Activated CD4-positive, alpha-beta T cell treated with anti-CD3 and anti-CD28 coated beads for 24 hours (primary cell): ENCODE measurements around the gene C2orf78.
A peak's percentile ranks its signal among the peaks of the same experiment; 100 is the strongest.
"Not testable (repeated sequence)": the region's sequence is repeated elsewhere in the genome, so short reads cannot be mapped to it uniquely, and the experiment has no call there.

ENCODE experiments used
- DNase-seq, 2 donors: peaks; one replicate each; pipeline ENCODE4 v3.0.0-alpha.2; 2020; ENCODE audit warnings: low read depth in 2 of 2

The C2orf78 gene

DNA sequence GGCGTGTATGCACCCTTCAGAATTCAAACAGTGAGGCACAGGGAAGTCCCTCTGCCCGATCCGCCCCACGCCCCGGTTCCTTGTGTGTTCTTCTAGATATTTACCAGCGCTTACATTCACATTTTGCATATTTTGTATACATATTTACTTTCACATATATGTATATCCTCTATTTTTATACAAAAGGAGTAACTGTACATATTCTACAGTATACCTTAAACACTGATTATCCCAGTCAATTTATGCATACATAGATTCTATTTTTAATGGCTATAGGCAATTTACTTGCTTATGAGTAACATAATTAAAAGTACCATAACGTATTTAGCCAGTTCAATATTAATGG lies 3.8 kb upstream of the C2orf78 start:
- DNase-seq, result no peak

DNA sequence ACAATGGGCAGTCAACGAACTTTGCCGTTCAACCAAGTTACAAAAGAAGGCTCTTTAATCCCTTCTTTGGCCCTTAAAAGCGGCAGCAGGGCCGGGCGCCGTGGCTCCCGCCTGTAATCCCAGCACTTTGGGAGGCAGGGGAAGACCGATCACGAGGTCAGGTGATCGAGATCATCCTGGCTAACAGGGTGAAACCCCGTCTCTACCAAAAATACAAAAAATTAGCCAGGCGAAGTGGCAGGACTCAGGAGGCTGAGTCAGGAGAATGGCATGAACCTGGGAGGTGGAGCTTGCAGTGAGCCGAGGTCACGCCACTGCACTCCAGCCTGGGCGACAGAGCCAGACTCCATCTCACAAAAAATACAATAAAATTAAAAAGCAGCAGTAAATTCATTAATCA lies 581 bp upstream of the C2orf78 start:
- DNase-seq, result not testable (repeated sequence)

DNA sequence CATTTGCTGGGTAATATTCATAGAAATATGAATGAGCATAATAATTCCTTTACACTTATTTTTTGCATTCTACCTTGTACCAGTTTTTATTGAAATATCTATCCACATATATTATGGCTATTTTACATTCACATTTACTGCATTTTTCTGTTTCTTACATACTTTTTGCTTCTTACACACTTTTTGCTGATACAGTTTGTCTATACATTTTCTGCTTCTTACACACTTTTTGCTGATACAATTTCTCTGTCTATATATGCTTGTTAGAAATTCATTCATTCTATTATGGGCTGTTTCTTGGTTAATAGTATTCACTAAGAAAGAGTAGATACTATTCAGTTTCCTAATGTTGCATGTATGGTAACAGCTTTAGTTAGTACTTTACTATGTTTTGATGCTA lies 27.9 kb downstream of the C2orf78 start:
- no peak for DNase-seq

DNA sequence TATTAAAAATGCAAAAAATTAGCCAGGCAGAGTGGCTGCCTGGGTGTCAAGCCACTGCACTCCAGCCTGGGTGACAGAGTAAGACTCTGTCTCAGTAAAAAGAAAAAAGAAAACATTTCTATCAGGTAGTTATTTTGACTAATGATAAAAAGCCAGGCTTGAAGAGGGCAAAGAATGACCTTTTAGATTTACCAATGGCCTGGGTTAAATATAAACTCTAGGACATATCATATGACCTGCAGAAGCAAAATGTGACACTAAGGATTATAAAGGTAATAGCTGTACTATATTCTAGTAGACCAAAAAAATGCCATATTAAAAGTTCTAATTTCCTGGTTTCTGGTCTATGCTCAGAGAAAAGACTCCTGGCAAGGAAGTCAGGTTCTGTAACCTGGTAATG lies 28.7 kb downstream of the C2orf78 start:
- no peak for DNase-seq

DNA sequence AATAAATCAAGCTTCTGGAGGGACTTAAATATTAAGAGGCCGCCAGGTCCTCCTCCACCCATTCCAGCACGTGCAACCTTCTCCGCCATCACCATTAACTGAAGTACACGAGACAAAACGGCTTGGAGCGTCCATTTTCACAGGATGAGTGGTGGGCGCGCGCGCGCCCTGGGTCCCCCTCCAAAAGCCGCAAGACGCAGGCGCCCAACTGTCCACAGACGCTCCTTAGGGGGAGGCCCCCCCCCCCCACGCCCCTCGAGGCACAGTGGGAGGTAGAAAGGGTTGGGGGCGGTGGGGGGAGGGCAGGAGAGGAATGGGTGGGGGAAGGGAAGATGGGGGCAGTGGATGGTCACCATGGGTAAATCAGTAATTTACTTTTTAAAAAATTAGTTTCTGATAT lies 34.3 kb downstream of the C2orf78 start:
- DNase-seq, result no peak

DNA sequence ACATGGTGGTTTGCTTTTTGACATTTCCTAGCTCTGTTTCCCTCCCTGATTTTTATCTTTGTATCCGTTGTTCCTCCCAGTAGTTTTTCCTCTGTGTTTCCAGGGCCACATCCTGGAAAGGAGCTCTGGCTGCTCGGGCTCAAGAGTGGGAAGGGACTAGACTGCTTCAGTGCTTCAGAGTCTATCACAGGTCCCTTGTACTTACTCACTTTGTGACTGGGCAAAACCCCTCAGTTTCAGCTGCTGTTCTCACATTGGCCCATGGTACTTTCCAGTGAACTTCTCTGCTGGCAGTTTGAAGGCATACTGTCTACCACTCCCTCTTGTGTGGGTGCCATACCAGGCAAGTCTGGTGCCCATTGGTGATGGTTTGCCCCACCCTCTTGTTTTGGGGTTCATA lies 37.2 kb downstream of the C2orf78 start:
- DNase-seq, result no peak

DNA sequence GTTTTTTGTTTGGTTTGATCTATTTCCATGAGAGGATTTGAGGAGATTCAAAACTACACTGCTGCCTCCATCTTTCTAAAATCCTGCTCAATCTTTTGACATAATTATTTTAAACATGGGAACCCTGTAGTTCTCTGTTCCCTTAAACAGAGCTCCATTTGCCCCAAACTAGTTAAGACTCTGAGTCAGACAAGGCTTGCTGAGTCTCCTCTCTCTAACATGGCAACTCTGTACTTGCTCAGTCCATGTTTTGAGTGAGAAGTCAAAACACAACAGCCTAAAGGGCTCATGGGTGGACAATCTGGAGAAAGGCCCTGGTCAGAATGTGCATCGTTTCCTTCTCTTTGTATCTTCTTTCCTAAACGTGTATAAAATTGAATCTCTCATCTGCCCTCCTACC lies 37.7 kb downstream of the C2orf78 start:
- no peak for DNase-seq

DNA sequence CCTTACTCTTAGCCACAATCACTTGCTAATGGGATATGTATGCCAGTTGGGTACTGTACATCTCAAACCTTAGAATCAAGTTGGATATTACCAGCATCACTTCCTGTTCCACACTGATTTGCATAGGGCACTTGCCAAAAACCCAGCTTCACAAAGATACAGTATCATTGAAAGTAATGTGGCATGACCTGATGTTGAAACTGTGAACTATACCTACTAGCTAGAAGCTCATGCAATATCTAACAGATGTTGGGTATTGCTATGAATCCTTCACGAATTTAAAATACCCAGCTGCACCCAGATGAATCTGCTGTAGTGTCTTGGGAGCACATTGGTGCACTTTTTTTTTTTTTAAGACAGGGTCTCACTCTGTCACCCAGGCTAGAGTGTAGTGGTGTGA lies 38.3 kb downstream of the C2orf78 start:
- no peak for DNase-seq

DNA sequence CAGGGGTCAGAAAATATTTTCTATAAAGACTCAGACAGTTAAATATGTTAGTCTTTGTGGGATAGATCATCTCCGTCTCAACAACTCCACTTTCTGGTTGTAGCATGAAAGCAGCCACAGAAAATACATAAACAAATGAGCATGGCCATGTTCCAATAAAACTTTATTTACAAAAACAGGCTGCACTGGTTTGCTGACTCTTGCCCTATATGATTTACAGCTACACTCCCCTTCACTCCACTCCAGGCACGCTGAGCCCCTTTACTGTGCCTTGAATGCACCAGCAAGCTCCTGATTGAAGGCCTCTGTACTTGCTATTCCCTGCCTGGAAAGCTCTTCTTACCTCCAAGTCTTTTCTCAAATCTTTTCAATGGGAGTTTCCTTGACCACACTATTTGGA lies 39.0 kb downstream of the C2orf78 start:
- no peak for DNase-seq

DNA sequence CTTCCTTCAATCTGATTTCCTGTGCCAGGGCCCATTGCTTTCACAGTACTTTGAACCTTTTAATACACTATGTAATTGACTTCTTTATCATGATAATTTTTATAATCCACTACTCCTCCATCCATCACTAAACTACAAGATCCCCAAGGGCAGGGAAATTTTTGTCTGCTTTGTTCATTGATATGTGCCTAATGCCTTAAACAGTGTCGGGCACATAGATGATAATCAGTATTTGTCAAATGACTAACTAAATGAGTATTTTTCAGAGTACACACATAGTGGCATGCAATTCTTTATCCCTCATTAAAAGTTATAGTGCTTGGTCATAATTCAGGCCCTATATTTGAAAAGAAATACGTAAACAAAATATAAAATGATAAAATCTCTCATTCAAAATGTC lies 39.4 kb downstream of the C2orf78 start:
- DNase-seq, result no peak

DNA sequence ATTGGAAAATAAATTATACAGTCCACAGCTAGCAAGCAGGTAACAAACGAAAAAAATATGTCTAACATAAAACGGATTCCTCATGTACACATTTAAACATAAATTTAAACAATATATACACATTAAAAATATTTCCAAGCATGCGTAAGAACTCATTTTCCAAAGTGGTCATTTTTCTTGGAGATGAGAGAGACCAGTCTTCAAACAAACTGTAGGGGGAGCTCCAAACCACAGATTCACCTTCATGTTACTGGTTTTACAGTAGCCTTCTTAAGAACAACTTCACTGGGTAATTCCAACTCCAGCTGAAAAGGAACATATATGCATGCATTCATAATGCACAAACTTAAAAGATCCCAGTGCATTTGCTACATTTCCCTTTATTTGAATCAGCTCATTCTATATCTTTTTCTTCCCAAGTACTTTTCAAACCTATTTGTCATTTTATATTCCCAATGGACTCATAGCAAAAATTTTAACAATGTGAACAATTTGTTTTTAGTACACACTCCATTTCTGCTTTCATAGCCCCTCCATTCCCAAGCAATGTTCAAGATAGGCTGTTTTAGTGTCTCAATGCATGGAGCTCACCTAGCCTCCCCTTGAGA lies 40.0 kb downstream of the C2orf78 start:
- peak in 1 of 2 donors; percentile 39 for DNase-seq

DNA sequence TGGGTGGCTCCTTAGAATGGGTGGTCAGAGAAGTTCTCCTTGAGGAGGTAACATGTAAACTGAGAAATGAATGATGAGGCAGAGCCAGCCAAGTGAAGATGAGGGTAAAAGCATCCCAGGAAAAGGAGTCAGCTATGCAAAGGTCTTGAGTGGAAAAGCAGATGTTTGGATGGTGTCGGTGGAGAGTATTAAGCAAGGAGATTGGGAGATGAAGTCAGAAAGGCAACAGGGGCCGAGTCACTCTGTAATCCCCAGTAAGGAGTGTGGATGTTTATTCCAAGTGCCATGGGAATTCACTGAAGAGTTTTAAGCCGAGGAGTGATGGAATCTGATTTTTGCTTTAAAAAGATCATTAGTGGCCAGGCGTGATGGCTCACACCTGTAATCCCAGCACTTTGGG lies 41.4 kb downstream of the C2orf78 start:
- no peak for DNase-seq

DNA sequence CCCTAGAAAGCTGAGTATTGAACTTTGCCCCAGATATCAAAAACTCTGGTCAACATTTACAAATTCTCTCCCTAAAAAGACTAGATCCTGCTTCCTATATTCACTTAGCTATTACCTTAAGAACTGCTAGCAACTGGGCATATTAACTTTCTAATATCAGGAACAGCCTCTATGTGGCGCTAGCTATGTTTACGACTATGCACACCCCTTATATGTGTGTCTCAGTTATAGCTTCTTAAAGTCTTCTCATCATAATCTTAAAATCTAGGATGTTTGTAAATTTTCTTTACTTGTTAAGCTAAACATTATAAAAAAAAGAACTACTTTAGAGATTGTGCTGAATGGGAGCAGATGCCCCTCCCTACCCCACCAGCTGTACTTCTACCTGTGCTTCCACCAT lies 43.0 kb downstream of the C2orf78 start:
- DNase-seq, result no peak

DNA sequence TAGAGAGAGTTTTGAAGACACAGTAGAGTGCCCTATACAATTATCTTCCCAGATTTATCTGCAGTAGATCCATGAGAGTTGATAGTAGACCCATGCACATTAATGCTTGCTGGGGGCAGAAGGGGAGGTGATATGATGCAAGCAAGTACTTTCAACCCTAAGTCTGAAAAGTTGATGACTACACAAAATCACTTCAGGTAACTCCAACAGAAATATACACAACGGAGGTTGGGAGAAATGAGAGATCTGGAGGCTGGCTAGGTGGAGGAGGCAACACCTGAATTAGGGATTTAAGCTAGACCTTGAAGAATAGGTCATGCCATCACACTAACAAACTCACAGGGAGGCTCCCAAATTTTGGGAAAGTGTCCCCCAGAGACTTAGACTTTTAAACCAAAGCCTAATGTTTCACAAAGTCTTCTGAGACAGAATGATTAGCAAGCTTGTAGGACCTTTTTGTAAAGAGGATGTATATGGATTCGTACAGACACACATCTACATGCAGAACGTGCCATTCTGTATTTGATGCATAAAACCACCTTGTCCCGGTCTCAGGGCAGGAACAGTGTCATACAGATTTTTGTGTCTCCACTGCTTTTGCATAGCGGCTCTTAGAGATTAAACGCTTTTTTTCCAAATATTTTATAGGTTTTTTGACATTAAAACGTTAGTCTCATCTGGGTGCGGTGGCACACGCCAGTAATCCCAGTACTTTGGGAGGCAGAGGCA lies 43.8 kb downstream of the C2orf78 start:
- no peak for DNase-seq

DNA sequence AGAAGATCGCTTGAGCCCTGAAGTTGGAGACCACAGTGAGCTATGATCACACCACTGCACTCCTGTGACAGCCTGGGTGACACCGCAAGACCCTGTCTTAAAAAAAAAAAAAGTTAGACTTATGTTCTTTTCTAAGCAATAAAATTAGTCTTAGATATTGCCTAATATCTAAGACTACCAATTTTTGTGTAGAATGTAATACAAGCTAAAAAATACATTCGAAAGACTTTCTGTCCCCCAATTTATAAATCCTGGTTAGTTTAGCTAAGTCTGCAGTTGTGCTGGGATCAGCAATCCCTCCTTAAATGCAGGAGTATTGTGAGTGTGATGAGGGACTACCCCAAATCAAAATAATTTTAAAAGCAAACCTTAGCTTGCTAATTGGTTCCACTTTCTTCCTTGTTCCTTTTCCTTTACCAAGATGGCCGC lies 44.4 kb downstream of the C2orf78 start:
- DNase-seq, result no peak

DNA sequence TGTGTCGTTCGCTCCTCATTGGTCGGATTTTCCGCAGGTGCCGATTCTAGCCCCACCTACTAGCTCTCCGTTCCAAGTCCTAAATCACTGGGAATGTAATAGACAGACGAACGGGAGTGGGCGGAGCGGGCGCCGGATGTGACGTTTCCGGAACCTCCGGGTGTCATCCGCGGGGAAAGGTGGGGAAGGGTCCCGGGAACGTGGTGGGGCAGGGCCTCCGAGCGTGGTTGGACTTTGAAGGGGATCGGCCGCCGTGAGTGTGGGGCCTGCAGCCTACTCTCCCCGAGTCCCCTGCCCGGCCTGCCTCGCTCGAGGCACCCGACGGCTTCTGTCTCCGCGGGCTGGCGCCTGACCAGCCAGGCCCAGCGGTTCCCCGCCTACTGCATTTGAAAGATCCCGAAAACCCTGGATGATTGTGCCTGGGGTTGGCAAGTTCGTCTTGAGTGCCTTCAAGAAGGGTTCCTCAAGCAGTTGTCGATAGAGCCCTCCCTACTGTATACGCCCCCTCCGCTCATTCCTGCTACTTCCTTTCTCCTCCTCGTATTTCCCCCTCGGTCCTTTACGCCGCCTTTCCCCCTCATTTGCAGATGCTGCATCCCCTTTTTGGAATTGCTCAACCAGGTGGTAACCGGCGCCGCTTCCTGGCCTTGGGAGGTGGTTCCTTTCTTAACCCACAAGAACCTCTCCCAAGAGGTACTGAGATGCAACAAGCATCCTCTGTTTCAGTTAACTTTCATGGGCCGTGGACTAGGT lies 45.0 kb downstream of the C2orf78 start, which contains the start of gene STAMBP:
TSS of gene STAMBP (plus strand) at position 144 of the 753 bp plus-strand sequence. CDS start 1,896 bp downstream, outside the sequence.
- DNase-seq, result peak; percentile 76 to 85

DNA sequence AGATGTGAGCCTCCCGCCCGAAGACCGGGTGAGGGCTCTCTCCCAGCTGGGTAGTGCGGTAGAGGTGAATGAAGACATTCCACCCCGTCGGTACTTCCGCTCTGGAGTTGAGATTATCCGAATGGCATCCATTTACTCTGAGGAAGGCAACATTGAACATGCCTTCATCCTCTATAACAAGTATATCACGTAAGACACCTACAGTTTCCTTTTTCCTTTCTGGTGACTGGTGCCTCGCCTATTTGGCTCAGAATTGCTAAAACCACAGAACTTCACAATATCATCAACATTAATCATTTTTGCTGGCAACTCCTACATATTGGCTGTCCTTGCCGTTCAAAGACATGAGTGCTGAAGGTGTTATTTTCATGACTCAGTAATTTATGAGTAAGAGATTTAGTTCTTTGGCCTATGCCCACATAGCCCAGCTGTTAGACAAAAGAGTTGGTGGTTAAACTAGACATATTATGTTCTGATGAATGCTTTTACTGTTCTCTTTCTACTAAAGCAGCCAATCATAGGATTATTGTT lies 47.0 kb downstream of the C2orf78 start:
- DNase-seq, result peak in 1 of 2 donors; percentile 23

DNA sequence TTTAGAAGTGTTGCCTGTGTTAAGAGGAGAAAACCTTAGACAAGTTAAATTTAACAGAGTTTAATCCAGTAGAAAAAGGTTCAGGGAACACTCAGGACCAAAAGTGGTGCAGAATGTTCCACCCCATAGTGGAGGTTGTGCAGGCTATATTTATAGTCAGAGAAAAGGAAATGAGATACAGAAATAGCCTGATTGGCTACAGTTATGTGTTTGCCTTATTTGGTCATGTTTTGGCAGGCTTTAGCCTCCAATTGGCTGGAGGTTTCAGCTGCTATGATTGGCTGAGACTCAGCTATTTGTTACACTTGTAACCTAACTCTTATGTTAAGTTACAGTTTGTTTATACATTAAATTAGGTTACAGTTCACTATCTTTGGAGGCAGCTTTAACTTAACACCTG lies 48.9 kb downstream of the C2orf78 start:
- no peak for DNase-seq

DNA sequence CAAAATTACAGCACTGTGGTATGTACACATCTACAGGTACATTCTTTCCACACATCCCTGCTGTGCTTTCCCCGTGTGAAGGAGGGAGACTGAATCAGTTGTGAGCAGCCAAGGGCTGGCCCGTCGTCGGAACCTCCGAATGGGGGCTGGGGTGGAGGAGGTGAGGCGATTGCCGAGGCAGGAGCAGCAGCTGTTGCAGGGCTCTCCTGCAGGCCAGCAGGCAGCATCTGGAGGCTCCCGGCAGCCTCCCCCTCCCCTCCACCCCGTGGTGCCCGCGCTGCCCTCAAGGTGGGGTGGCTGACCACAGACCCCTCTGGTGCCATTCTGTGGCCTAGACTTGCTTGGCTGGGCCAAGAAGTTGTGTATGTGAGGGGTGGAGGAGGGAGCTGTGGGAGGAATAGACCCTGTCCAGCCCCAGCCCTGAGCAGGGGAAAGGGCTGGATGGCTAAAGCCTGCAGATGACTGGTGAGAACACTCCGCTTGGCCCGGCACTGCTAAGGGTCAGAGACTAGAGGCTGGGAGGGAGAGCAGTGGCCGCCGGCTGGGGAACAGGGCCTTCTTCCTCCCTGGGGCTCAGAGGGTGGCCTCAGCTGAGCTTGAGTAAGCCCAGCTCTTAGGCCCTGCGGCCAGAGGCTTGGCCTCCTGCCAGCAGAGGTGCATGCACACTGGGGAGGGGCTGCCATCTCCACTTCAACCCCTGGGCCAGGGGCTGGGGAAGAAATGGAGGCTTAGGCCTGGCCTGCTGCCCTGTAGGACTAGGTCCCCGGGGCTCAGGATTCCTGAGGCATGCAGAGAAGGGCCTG lies 52.4 kb downstream of the C2orf78 start:
- DNase-seq, result no peak

DNA sequence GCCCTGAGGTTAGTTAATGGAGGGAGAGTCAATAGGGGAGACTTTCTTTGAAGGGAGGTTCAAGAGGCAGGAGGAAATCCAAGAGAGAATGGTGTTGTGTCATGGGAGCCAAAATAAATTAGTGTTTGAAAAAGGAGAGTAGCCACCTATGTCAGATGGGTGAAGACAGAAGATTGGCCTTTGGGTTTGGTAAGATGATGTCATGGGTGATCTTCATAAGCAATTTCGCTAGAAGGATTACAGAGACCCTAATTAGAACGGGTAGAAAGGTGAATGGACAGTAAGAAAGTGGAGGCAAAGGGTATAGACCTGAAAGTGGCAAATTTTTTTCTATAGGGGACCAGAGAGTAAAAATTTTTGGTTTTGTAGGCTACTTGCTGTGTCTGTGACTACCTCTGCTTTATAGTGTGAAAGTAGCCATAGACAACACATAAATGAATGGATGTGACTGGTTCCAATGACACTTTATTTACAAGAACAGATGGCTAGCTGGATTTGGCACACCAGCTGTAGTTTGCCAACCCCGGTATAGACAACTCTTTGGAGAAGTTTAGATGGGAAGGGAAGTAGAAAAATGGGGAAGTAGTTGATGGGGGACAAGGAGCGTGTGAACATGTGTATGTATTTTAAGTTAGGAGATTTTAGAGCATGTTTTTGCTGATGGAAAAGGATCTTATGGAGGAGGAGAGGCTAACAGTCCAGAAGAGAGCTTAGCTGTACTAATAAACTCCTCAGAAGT lies 54.0 kb downstream of the C2orf78 start:
- DNase-seq, result no peak

DNA sequence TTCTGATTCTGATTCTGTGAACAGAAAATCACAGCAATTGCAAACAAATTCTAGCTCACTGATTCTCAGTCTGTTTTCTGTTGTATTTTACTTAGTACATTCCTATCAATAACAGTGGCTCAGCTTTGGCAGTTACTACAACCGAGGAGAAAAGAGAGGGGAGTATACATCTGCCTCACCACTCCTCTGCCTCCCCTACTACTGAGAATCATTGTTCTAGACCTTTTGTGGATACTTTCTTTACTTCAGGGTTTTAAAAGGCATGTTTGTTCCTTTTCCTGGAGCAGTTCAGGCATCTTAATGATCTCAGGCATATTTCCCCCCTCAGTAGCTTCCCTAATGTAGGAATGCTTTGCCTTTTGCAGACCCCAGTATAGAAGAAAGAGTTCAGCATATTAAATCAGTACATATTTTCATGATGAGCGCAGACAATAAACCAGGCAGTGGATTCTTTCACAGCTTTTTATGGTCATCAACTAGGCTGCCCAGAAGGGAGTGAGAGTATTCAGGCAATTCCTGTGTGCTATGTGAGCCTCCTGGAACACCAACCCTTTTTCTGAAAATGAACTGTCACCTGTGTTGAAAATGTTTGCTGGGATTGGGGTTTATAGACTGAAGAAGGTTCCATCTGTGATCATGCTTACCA lies 55.0 kb downstream of the C2orf78 start:
- DNase-seq, result no peak
